GM06990 (cell line): ENCODE data around the gene RAB12.

Source experiments
- DNase-seq: peaks from one replicate; pipeline ENCODE4 v3.0.0-alpha.2; 2011; ENCODE audit not compliant: insufficient read length; ENCODE audit errors: extremely low read depth
- H3K27me3 ChIP-seq: replicated peaks from 2 replicates; pipeline ENCODE4 v1.6.0; 2011; ENCODE audit warnings: low read length; ENCODE audit not compliant: control insufficient read depth, insufficient read depth
- H3K36me3 ChIP-seq: 2 replicates; pipeline ENCODE4 v1.5.1; 2011; ENCODE audit warnings: low read length; ENCODE audit not compliant: control insufficient read depth, insufficient read depth
- H3K4me3 ChIP-seq: replicated peaks from 2 replicates; pipeline ENCODE4 v1.5.1; 2011; ENCODE audit warnings: low read depth, mild to moderate bottlenecking, control low read depth, low read length
- CTCF ChIP-seq: IDR thresholded peaks from 2 replicates; pipeline ENCODE4 v1.5.1; 2011; ENCODE audit warnings: low read length, control low read depth, mild to moderate bottlenecking, inconsistent platforms; ENCODE audit not compliant: insufficient read depth, poor library complexity, severe bottlenecking

RAB12 gene

GRCh38 chr18:8629602-8630001 lies 20.4 kb downstream of the RAB12 start:
- no peak for TF ChIP-seq CTCF
- peaks cover 23% of the 10 kb centered on the region for H3K36me3 ChIP-seq
- no peaks in the 10 kb centered on the region for H3K27me3 ChIP-seq
- H3K4me3 ChIP-seq, result no peak overlapping the region
- DNase-seq, result no peak

- DNase-seq, result no peak
Measured at GRCh38 chr18:8630546-8630945, 21.3 kb downstream of the RAB12 start.

GRCh38 chr18:8631265-8631664 lies 22.0 kb downstream of the RAB12 start:
- no peak for TF ChIP-seq CTCF
- peaks cover 17% of the 10 kb centered on the region for H3K36me3 ChIP-seq
- H3K4me3 ChIP-seq, result no peak overlapping the region
- H3K27me3 ChIP-seq, result no peaks in the 10 kb centered on the region
- DNase-seq, result no peak

More at GRCh38 chr18:8630546-8630945, 21.3 kb downstream of the RAB12 start:
- TF ChIP-seq CTCF, result no peak
- peaks cover 23% of the 10 kb centered on the region for H3K36me3 ChIP-seq
- no peak overlapping the region for H3K4me3 ChIP-seq
- no peaks in the 10 kb centered on the region for H3K27me3 ChIP-seq

GRCh38 chr18:8632386-8632785 lies 23.1 kb downstream of the RAB12 start:
- TF ChIP-seq CTCF, result no peak
- no peak overlapping the region for H3K4me3 ChIP-seq
- no peak for DNase-seq
- no peaks in the 10 kb centered on the region for H3K27me3 ChIP-seq
- H3K36me3 ChIP-seq, result peaks cover 14% of the 10 kb centered on the region

GRCh38 chr18:8634508-8634907 lies 25.3 kb downstream of the RAB12 start:
- Histone ChIP-seq H3K27me3 (no peaks in the 10 kb centered on the region), H3K36me3 (peaks cover 18% of the 10 kb centered on the region)

More at GRCh38 chr18:8634508-8634907, 25.3 kb downstream of the RAB12 start:
- no peak for TF ChIP-seq CTCF
- no peak for DNase-seq
- no peak overlapping the region for H3K4me3 ChIP-seq
